GM19467 (cell line): ENCODE results near the gene ENTR1.
A peak's percentile ranks its signal among the peaks of the same experiment; 100 is the strongest.

Experiments used
- ATAC-seq: cut with Tn5 transposase; IDR thresholded peaks from one replicate; pipeline ENCODE4 v1.9.1; 2021; ENCODE audit warnings: mild to moderate bottlenecking, moderate library complexity; ENCODE audit not compliant: unreplicated experiment

The ENTR1 gene

GRCh38 chr9:136364942-136365774 is 45.3 kb downstream of the ENTR1 start:
- ATAC-seq, result no peak

GRCh38 chr9:136363949-136364748 is 46.3 kb downstream of the ENTR1 start:
- no peak for ATAC-seq

- ATAC-seq, result peak; percentile 65
Observed at GRCh38 chr9:136363106-136363948, 47.1 kb downstream of the ENTR1 start, which contains the start of gene DNLZ. DNLZ (minus strand) TSS chr9:136363744; CDS start chr9:136363714, 30 bp downstream.

GRCh38 chr9:136362450-136362784 is 48.0 kb downstream of the ENTR1 start:
- ATAC-seq, result no peak

GRCh38 chr9:136361754-136362449 is 48.5 kb downstream of the ENTR1 start:
- no peak for ATAC-seq

- ATAC-seq, result no peak
Observed at GRCh38 chr9:136361047-136361753, 49.2 kb downstream of the ENTR1 start.

- no peak for ATAC-seq
Observed at GRCh38 chr9:136359774-136360718, 50.4 kb downstream of the ENTR1 start.

- no peak for ATAC-seq
Observed at GRCh38 chr9:136358888-136359287, 51.5 kb downstream of the ENTR1 start.

- no peak for ATAC-seq
Observed at GRCh38 chr9:136358016-136358415, 52.4 kb downstream of the ENTR1 start.

GRCh38 chr9:136357202-136357725 is 53.1 kb downstream of the ENTR1 start:
- ATAC-seq, result no peak

GRCh38 chr9:136355616-136356557 is 54.5 kb downstream of the ENTR1 start:
- no peak for ATAC-seq

GRCh38 chr9:136354592-136355085 is 55.8 kb downstream of the ENTR1 start:
- ATAC-seq, result no peak

- no peak for ATAC-seq
Observed at GRCh38 chr9:136353757-136354488, 56.5 kb downstream of the ENTR1 start.

- no peak for ATAC-seq
Observed at GRCh38 chr9:136353088-136353487, 57.3 kb downstream of the ENTR1 start.

GRCh38 chr9:136352682-136353081 is 57.7 kb downstream of the ENTR1 start:
- no peak for ATAC-seq
